Effector CD4-positive, alpha-beta T cell (primary cell): ENCODE measurements around the gene EFCAB12.
"Not testable (repeated sequence)": the region's sequence is repeated elsewhere in the genome, so short reads cannot be mapped to it uniquely, and the experiment has no call there.

ENCODE experiments used
- DNase-seq: peaks from one replicate; pipeline ENCODE4 v3.0.0-alpha.2; 2020

Gene EFCAB12

DNA sequence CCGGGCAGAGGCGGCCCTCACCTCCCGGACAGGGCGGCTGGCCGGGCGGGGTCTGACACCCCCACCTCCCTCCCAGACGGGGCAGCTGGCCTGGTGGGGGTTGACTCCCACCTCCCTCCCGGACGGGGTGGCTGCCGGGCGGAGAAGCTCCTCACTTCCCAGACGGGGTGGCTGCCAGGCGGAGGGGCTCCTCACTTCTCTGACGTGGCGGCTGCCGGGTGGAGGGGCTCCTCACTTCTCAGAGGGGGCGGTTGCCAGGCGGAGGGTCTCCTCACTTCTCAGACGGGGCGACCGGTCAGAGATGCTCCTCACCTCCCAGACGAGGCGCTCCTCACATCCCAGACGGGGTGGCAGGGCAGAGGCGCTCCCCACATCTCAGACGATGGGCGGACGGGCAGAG, 65.1 kb downstream of the EFCAB12 start:
- DNase-seq, result not testable (repeated sequence)

DNA sequence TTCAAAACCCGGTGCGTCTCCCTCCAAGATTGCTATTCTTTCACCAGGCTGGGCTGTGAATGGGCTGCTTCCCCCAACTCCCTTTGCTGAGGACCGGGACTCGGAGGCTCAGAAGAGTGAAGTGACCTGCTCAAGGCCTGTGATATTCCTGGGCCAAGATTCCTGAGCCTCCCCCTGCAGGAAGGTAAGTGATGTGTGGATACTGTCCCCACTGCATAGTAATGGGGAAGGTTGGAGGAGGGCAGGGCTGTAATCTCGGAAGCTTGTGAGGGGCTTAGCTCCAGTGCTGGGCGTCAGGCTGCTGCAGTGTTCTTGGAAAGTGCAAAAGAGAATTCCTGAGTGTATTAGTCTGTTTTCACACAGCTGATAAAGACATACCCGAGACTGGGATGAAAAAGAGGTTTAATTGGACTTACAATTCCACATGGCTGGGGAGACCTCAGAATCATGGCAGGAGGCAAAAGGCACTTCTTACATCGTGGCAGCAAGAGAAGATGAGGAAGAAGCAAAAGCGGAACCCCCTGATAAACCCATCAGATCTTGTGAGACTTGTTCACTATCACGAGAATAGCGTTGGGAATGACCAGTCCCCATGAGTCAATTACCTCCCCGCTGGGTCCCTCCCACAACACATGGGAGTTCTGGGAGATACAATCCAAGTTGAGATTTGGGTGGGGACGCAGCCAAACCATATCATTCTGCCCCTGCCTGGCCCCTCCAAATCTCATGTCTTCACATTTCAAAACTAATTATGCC, 67.6 kb downstream of the EFCAB12 start:
- no peak for DNase-seq

DNA sequence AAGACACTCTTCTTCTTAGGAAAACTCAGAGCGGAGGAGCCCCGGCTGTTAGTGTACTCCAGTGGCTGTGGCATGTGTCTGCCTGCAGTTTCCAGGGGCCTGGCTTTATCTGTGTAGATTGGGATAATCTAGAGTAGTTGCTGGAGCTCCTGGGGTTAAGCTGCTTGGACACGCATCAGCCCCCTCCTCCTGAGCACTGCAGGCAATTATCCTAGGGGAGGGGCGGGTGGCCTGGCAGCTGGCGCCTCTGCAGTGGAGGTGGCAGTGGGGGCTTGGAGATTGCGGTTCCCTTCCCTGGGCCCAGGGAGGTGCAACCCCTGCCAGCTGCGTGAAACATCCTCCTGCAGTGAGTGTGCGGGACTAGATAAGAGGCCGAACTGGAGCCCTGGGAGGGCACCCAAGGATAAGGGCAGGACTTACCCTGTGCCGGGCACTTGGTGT, 68.2 kb downstream of the EFCAB12 start:
- DNase-seq, result no peak

DNA sequence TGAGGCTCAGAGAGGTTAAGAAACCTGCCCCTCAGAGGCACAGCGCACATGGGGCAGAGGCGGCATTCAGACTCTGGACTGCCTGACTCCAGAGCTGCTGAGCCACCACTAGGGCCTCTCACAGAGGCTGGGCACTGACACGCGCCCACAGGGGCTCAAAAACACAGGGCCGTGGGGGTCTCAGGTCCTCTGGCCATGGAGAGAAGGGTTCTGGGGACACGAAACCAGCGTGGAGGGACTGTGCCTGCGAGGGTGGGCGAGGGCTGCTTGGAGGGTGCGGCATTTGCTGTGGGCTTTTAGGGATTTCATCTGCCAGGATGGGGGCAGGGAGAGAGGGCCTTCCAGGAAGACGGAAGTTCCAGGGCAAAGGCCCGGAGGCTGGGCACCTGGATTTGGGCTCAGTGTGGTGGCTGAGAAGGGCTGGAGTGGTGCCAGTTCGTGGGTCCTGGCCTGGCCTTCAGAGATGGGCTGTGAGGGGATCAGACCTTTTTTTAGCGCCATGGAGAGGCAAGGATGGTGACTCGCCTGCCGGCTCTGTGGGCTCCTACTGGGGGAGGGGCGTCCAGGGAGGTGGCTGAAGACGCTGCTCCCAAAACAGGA, 69.6 kb downstream of the EFCAB12 start:
- DNase-seq, result no peak

DNA sequence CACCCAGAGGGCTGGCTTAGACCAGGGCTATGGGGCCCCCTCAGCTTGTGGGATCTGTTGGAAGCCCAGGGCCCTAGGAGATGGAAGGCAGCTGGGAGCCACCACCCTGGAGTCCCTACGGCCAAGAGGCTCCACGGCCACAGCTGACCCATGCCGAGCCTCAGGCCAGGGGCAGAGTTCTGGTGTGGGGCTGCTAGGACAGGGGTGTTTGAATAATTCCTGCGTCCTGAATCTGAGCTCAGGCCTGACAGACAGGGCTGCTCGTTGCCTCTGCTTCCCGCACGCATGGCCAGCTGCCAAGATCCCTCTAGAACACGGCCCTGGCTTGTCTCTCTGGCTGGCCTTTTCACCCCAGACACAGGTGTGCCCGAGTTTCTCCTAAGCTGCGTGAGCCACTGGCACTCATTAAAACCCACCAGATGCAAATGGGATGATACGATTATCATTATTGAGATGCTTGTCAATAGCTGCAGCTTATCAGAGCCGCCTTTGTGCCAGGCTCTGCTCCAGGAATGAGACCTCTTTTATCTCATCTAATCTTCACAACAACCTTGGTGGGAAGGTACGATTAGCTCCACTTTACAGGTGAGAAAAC, 70.2 kb downstream of the EFCAB12 start:
- DNase-seq, result no peak

DNA sequence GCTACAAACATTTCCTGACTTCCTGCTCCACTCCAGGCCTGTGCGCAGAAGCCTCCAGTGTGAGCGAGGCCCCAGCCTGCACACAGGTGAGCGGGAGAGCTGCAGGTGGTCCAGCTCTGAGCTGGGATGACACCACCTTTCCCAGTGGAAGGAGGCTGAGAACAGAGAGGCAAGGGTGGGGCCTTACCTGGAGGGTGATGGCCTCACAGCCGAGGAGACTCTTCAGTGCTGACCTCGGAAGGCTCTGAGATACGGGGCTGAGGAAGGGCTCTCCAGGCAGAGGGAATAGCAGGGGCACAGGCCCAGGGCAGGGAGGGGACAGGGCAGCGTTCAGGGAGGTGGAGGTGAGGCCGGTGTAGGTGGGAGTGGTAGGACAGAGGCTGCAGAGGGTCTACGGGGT, 70.8 kb downstream of the EFCAB12 start:
- no peak for DNase-seq

GRCh38 chr3:129356756-129357425, 71.5 kb downstream of the EFCAB12 start:
- no peak for DNase-seq

DNA sequence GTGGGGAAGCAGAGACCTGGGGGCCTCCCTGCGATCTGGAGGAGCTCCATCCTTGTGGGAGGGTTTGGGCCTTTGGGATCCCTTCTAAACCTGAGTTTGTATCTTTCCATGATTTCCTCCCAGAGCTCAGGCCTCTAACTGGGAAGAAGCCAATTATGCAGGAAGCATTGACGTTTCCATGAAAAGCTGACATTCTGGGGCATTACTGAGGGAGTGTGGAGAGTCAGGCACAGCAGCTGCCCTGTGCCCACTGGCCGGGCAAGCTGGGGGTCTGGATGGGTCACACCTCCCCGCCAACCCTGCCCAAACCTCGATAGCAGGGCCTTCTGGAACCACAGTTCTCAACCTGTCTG, 74.9 kb downstream of the EFCAB12 start:
- DNase-seq, result no peak

DNA sequence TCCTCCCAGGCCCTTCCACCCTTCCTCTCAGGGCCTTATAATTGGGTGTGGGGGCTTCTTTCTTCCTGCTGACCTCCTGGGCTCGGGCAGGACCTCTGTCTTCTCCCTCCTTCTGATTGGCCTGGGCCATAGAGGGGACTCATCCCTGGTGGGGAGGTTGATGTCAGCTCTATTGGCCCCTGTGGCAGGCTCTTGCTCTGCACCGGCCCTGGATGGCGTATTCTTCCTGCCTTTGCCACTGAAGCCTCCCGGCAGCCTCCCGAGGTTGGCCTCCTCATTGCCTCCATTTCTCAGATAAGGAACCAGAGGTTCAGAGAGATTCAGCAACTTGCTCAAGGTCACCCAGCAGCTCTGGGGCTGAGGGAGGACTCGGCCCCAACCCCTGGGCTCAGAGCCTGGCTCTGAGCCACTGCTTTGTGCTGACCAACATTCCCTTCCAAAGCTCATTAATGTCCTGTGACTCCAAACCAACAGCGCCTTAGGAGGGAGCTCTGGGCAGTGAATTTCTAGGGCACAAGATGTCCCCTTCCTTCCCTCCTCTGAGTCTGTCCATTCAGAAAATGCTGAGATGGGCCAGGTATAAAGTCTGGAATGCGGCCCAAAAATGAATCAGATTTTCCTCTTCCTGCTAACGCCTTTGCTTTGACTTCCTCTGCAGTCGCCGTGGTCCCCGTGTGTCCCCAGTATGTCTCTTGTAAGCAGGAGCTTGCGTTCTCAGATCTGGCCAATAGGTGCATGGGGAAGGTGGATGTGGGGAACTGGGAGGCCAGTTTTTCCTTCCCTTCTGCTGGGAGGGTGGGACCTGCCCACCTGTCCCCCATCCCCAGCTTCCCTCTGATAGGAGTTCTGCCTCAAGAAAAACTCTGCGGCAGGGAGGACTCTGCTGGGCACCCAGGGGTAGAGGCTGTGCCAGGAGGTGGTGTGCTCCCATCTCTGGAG, 75.5 kb downstream of the EFCAB12 start:
- DNase-seq, result no peak

- DNase-seq, result no peak
Measured at GRCh38 chr3:129352045-129352444, 76.4 kb downstream of the EFCAB12 start.
